Regular cardiac myocyte (primary cell): Measurements from ENCODE around the gene C19orf12. TPM values are rescaled to one million over a fixed set of nuclear protein-coding genes. Genes with fewer than 3 reads are reported as not detected.

Source experiments
- total RNA-seq: library from RNA; depleted of rRNA; stranded (reverse); fragments of >200 nt; gene quantifications from 2 replicates; pipeline ENCODE4 v1.2.3, GENCODE V29; 2014

The C19orf12 gene
- total RNA-seq, result 22.2 and 30.4 TPM in 2 replicates

GRCh38 chr19:29714953-29715700 is at the start of gene C19orf12:
Gene C19orf12 (minus strand): TSS chr19:29715261. CDS start chr19:29708413, 6,848 bp downstream.

DNA sequence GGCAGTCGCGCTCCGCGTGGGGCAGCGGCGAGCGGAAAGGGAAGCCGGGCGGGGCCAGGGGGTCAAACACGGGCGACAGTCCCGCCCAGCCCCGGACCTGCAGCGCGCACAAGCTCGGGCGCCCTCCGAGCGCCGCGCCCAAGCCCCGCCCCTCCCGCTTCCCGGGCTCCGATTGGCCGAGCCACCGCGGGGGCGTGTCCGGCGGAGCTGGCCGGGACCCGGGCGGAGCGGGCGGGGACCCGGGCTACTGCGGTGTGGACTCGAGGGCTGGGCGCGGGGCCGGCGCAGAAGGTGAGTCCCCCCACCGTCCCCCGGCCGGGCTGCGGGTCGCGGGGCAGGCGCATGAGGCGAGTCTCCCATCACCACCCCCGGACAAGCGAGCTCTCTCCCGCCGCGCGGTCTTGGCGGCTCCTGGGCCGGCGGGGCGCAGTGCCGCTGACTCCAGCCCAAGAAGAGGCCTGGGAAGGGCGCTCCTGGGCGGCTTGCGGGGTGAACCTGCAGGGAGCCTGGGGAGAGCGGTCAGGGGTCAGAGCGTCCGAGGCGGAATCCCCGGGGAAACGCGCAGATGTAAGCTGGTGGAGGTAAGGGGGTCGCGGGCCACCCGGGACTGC is 49.7 kb downstream of the C19orf12 start, which contains the start of gene PLEKHF1:
Gene PLEKHF1 (plus strand): TSS at position 247 of the 611 bp plus-strand sequence. CDS start 8,379 bp downstream, outside the sequence.

Other genes with a start within 250 kb of the C19orf12 start
- 0.28 TPM in 1 of 2 replicates, not detected in the other for gene VSTM2B, start 189.3 kb downstream of the C19orf12 start, total RNA-seq
- gene POP4, start 109.0 kb downstream of the C19orf12 start, total RNA-seq, result 47.1 and 83.4 TPM in 2 replicates
- gene PLEKHF1, start 49.8 kb downstream of the C19orf12 start, total RNA-seq, result 6.9 and 14.1 TPM in 2 replicates
- gene CCNE1, start 96.7 kb upstream of the C19orf12 start, total RNA-seq, result 7.6 and 14.4 TPM in 2 replicates
- 66.5 and 75.5 TPM in 2 replicates for gene URI1, start 227.0 kb upstream of the C19orf12 start, total RNA-seq